Thyroid gland (tissue), 4 donors: ENCODE measurements around the gene ATRAID.
"Not testable (repeated sequence)": the region's sequence is repeated elsewhere in the genome, so short reads cannot be mapped to it uniquely, and the experiment has no call there.

Experiments used
- POLR2A ChIP-seq, 2 donors: fragments of 450-650 bp; IDR thresholded peaks; one replicate each; pipeline ENCODE4 v1.6.1; 2017; ENCODE audit warnings: antibody characterized with exemption in 2 of 2, mild to moderate bottlenecking in 2 of 2, moderate library complexity in 1 of 2
- TF ChIP-seq, protein P1 (sequence below), 6 experiments: fragments of 200-600 bp in 3 of 6; fragments of 450-650 bp in 3 of 6; sonication (generic) in 3 of 6; IDR thresholded peaks; one replicate each; pipeline ENCODE4 v1.5.1; 2016 to 2019; ENCODE audit warnings: antibody characterized with exemption in 6 of 6, mild to moderate bottlenecking in 2 of 6, inconsistent platforms in 1 of 6, moderate library complexity in 1 of 6

DNA sequence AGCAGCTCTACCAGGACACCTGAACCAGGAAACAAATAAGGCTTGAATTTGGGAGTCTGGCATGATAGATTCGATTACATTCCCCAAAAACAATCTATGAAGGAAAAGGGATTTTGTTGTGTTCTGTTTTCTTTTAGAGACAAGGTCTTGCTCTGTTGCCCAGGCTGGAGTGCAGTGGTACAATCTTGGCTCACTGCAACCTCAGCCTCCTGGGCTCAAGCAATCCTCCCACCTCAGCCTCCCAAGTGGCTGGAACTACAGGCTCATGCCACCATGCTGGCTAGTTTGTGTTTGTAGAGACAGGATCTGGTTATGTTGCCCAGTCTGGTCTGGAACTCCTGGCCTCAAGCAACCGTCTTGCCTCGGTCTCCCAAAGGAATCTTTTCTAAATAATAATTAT lies 13.8 kb upstream of the ATRAID start:
- TF ChIP-seq, protein P1, sequence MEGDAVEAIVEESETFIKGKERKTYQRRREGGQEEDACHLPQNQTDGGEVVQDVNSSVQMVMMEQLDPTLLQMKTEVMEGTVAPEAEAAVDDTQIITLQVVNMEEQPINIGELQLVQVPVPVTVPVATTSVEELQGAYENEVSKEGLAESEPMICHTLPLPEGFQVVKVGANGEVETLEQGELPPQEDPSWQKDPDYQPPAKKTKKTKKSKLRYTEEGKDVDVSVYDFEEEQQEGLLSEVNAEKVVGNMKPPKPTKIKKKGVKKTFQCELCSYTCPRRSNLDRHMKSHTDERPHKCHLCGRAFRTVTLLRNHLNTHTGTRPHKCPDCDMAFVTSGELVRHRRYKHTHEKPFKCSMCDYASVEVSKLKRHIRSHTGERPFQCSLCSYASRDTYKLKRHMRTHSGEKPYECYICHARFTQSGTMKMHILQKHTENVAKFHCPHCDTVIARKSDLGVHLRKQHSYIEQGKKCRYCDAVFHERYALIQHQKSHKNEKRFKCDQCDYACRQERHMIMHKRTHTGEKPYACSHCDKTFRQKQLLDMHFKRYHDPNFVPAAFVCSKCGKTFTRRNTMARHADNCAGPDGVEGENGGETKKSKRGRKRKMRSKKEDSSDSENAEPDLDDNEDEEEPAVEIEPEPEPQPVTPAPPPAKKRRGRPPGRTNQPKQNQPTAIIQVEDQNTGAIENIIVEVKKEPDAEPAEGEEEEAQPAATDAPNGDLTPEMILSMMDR (IDR thresholded peaks at IDR 0.05): not testable (repeated sequence)
- not testable (repeated sequence) for TF ChIP-seq POLR2A (IDR thresholded peaks at IDR 0.05)
